Astrocyte (in vitro differentiated cells and primary cell): ENCODE data around the gene PARP2. TPM values are rescaled to one million over a fixed set of nuclear protein-coding genes. Genes with fewer than 3 reads are reported as not detected.

Source experiments
- DNase-seq: peaks from one replicate; pipeline ENCODE4 v3.0.0-alpha.2; 2010; ENCODE audit warnings: low read depth
- FAIRE-seq: peaks from 2 replicates; lab custom pipeline; 2011; peaks lifted over from hg19 to GRCh38; lab: Jason Lieb, UNC
- H2AFZ ChIP-seq: 2 replicates; pipeline ENCODE4 v1.6.0; 2012; ENCODE audit warnings: low read depth, low read length, inconsistent platforms
- H3K27ac ChIP-seq: 2 replicates; pipeline ENCODE4 v1.5.1; 2011; ENCODE audit warnings: low read depth, low read length, inconsistent platforms
- H3K27me3 ChIP-seq: 2 replicates; pipeline ENCODE4 v1.6.0; 2011; ENCODE audit warnings: low read length, inconsistent platforms; ENCODE audit not compliant: insufficient read depth
- H3K36me3 ChIP-seq: 2 replicates; pipeline ENCODE4 v1.5.1; 2011; ENCODE audit warnings: low read length, inconsistent platforms; ENCODE audit not compliant: insufficient read depth
- H3K4me1 ChIP-seq: 2 replicates; pipeline ENCODE4 v1.5.1; 2011; ENCODE audit warnings: low read length, inconsistent platforms; ENCODE audit not compliant: insufficient read depth
- H3K4me2 ChIP-seq: 2 replicates; pipeline ENCODE4 v1.6.0; 2012; ENCODE audit warnings: low read length, inconsistent platforms
- H3K4me3 ChIP-seq: 2 replicates; pipeline ENCODE4 v1.5.1; 2011; ENCODE audit warnings: low read depth, mild to moderate bottlenecking, low read length, inconsistent platforms; ENCODE audit not compliant: insufficient read depth
- H3K79me2 ChIP-seq: 2 replicates; pipeline ENCODE4 v1.6.0; 2012; ENCODE audit warnings: mild to moderate bottlenecking, low read length, inconsistent platforms; ENCODE audit not compliant: insufficient read depth
- H3K9ac ChIP-seq: 2 replicates; pipeline ENCODE4 v1.6.0; 2012; ENCODE audit warnings: mild to moderate bottlenecking, low read length, inconsistent platforms
- H3K9me3 ChIP-seq: 2 replicates; pipeline ENCODE4 v1.5.1; 2012; ENCODE audit warnings: low read depth, mild to moderate bottlenecking, low read length, inconsistent platforms; ENCODE audit not compliant: insufficient read depth
- H4K20me1 ChIP-seq: 2 replicates; pipeline ENCODE4 v1.6.0; 2012; ENCODE audit warnings: low read length, inconsistent platforms; ENCODE audit not compliant: insufficient read depth
- H3K27ac Mint-ChIP-seq: one replicate; pipeline ENCODE4 v1.8.0; 2021; ENCODE audit warnings: mild to moderate bottlenecking, mixed read lengths; ENCODE audit not compliant: unreplicated experiment
- H3K27me3 Mint-ChIP-seq: one replicate; pipeline ENCODE4 v1.8.0; 2021; ENCODE audit warnings: low read depth, mixed read lengths; ENCODE audit not compliant: unreplicated experiment
- H3K36me3 Mint-ChIP-seq: one replicate; pipeline ENCODE4 v1.8.0; 2021; ENCODE audit warnings: low read depth, mixed read lengths; ENCODE audit not compliant: unreplicated experiment
- H3K4me1 Mint-ChIP-seq: one replicate; pipeline ENCODE4 v1.8.0; 2021; ENCODE audit warnings: low read depth, mixed read lengths; ENCODE audit not compliant: unreplicated experiment
- H3K4me3 Mint-ChIP-seq: one replicate; pipeline ENCODE4 v1.8.0; 2021; ENCODE audit warnings: mild to moderate bottlenecking, moderate library complexity, mixed read lengths; ENCODE audit not compliant: unreplicated experiment
- H3K9me3 Mint-ChIP-seq: one replicate; pipeline ENCODE4 v1.8.0; 2021; ENCODE audit warnings: mild to moderate bottlenecking, mixed read lengths; ENCODE audit not compliant: unreplicated experiment
- CTCF ChIP-seq: IDR thresholded peaks from 2 replicates; pipeline ENCODE4 v1.5.1; 2011; ENCODE audit warnings: low read depth, mild to moderate bottlenecking, inconsistent platforms, low read length, moderate library complexity; ENCODE audit not compliant: insufficient read depth
- EZH2 ChIP-seq: IDR thresholded peaks from 2 replicates; pipeline ENCODE4 v1.6.1; 2012; ENCODE audit warnings: mild to moderate bottlenecking, low read length, inconsistent platforms; ENCODE audit not compliant: insufficient read depth
- total RNA-seq: library from RNA; stranded (reverse); gene quantifications from 2 replicates; pipeline ENCODE4 v1.2.1, GENCODE V29; 2021

The PARP2 gene
- total RNA-seq, 1 donor from 2014 or later, result 21.5 TPM

GRCh38 chr14:20377171-20377570 is 33.7 kb downstream of the PARP2 start:
- Histone ChIP-seq H3K9me3 (no peaks in the 10 kb centered on the region), H2AFZ (no peak overlapping the region), H3K79me2 (no peaks in the 10 kb centered on the region), H3K4me1 (no peaks in the 10 kb centered on the region), H4K20me1 (no peaks in the 10 kb centered on the region), H3K4me3 (no peak overlapping the region), H3K27me3 (no peaks in the 10 kb centered on the region), H3K9ac (no peak overlapping the region), H3K27ac (no peak overlapping the region), H3K36me3 (peaks cover 46% of the 10 kb centered on the region), H3K4me2 (no peak overlapping the region)
- H3K9me3 Mint-ChIP-seq, result no peaks in the 10 kb centered on the region
- peaks cover 44% of the 10 kb centered on the region for H3K36me3 Mint-ChIP-seq
- no peak for DNase-seq
- no peak for TF ChIP-seq EZH2
- TF ChIP-seq CTCF, result no peak
- FAIRE-seq, result no peak
- H3K27me3 Mint-ChIP-seq, result no peaks in the 10 kb centered on the region
- no peak overlapping the region for H3K27ac Mint-ChIP-seq
- H3K4me1 Mint-ChIP-seq, result no peaks in the 10 kb centered on the region
- H3K4me3 Mint-ChIP-seq, result no peak overlapping the region

- DNase-seq (no peak), FAIRE-seq (no peak)
- H3K27ac ChIP-seq, result no peak overlapping the region
- H3K36me3 ChIP-seq, result peaks cover 43% of the 10 kb centered on the region
- Mint-ChIP-seq H3K36me3 (peaks cover 38% of the 10 kb centered on the region), H3K4me1 (no peaks in the 10 kb centered on the region), H3K27me3 (no peaks in the 10 kb centered on the region), H3K4me3 (no peak overlapping the region), H3K9me3 (no peaks in the 10 kb centered on the region), H3K27ac (no peak overlapping the region)
- no peaks in the 10 kb centered on the region for H3K79me2 ChIP-seq
- no peak for TF ChIP-seq CTCF
- no peak for TF ChIP-seq EZH2
- no peaks in the 10 kb centered on the region for H3K27me3 ChIP-seq
- no peak overlapping the region for H2AFZ ChIP-seq
- no peaks in the 10 kb centered on the region for H3K4me1 ChIP-seq
- no peak overlapping the region for H3K4me2 ChIP-seq
- no peak overlapping the region for H3K4me3 ChIP-seq
- H3K9me3 ChIP-seq, result no peaks in the 10 kb centered on the region
- no peaks in the 10 kb centered on the region for H4K20me1 ChIP-seq
- no peak overlapping the region for H3K9ac ChIP-seq
These were observed 36.3 kb downstream of the PARP2 start for GRCh38 chr14:20379743-20380142.

- H3K9me3 ChIP-seq, result no peaks in the 10 kb centered on the region
- peaks cover 35% of the 10 kb centered on the region for H3K36me3 Mint-ChIP-seq
- no peak for DNase-seq
- no peaks in the 10 kb centered on the region for H3K27me3 ChIP-seq
- no peaks in the 10 kb centered on the region for H3K79me2 ChIP-seq
- no peak overlapping the region for H3K27ac Mint-ChIP-seq
- no peak overlapping the region for H3K27ac ChIP-seq
- H3K4me1 Mint-ChIP-seq, result no peaks in the 10 kb centered on the region
- H4K20me1 ChIP-seq, result no peaks in the 10 kb centered on the region
- no peak overlapping the region for H2AFZ ChIP-seq
- no peak overlapping the region for H3K9ac ChIP-seq
- no peak overlapping the region for H3K4me3 Mint-ChIP-seq
- H3K9me3 Mint-ChIP-seq, result no peaks in the 10 kb centered on the region
- H3K27me3 Mint-ChIP-seq, result no peaks in the 10 kb centered on the region
- H3K4me2 ChIP-seq, result no peak overlapping the region
- no peak for FAIRE-seq
- peaks cover 42% of the 10 kb centered on the region for H3K36me3 ChIP-seq
- H3K4me1 ChIP-seq, result no peaks in the 10 kb centered on the region
- no peak for TF ChIP-seq CTCF
- no peak for TF ChIP-seq EZH2
- no peak overlapping the region for H3K4me3 ChIP-seq
These were observed 37.2 kb downstream of the PARP2 start for GRCh38 chr14:20380681-20381080.
